Amygdala (tissue), 56 donors: ENCODE results near the gene ZNF423.
A peak's percentile ranks its signal among the peaks of the same experiment; 100 is the strongest.
"Not testable (repeated sequence)": the region's sequence is repeated elsewhere in the genome, so short reads cannot be mapped to it uniquely, and the experiment has no call there.

ENCODE experiments used
- DNase-seq, 56 donors: peaks; one replicate each; lab custom pipeline; 2025; lab: John Stamatoyannopoulos, UW

ZNF423 gene

GRCh38 chr16:49874613-49875237 is 18.8 kb upstream of the ZNF423 start:
- DNase-seq: no peak

- not testable (repeated sequence) for DNase-seq
These were observed 15.9 kb upstream of the ZNF423 start for GRCh38 chr16:49871824-49872223.

GRCh38 chr16:49869731-49870130 is 13.8 kb upstream of the ZNF423 start:
- no peak for DNase-seq

DNA sequence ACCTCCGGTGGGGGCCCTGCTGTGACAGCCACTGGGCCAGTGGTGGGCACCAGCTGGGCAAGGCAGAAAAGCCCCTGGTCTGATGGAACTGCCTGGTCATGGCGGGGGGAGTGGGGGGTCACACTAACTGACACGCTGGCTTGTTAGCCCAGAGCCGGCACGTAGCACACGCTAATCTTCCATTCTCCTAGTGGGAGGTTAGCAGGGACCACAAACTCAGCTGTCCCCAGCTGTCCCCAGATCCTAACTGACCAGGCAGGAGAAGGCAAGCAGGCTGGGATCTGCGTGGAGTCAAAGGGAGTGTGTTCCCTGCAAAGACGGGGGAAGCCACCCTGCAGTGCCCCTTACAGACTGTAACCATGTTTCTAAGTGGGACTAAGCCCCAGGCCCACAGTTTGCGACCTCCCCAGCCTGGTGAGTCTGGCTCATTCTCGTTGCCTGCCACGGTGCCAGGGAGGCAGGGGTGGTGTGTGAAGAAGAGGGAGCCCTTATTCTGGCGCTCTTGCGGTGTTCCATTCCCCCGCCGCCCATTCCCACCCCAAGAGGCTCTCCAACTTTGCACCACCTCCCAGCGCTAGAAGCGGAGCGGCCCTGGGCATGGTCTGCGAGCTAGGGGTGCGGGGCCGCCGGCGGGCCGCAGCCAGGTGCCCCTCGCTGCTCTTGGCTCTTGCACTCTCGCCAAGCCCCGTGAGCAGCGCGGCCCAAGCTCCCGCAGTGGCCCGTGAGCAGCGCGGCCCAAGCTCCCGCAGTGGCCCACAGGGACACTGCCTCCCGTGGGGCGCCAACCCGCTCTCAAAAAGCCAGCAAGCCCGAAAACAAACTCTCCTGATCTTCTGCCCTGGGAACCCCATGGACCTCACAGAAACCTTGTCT is 12.1 kb upstream of the ZNF423 start:
- DNase-seq: no peak

DNA sequence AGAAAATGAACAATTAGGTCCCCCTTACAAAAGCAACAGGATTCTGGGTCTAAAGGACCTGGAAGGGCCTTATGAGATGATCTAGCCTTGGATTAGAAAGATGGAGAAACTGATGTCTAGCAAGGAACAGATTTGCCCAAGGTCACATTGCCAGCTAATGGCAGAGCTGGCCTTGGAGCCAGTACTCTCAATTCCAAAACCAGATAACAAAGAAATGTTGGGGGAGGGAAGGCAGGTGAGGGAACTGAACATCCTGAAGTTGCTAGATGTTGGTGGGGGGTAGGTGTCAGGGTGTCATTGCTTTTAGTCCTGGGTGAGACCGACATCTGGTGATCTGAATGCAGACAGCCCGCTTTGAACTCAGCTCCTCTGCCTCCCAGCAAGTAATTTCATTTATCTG is 11.3 kb upstream of the ZNF423 start:
- no peak for DNase-seq

DNA sequence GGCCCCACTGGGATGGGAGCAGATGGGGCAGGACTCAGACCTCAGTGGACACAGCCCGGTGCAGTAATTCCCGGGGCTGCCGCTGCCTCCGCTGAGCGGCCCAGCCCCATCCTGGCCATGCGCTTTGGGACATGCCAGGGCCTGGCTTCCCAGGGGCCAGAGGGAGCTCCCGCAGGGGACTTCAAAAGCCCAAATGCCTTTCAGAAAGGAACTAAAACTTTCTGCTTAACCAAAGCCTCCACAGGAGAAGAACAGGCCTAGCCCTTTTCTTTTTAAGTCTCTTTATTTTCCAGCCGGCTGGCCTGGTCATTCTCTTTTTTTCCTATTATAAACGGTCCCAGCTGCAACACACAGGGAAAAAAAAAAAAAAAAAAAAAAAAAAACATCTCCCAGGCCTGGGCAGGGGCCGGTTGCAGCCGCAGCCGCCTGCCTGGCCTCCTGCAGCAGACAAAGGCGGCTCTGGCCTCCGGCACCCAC is 10.7 kb upstream of the ZNF423 start:
- DNase-seq: peak in 1 of 56 donors; percentile 2

DNA sequence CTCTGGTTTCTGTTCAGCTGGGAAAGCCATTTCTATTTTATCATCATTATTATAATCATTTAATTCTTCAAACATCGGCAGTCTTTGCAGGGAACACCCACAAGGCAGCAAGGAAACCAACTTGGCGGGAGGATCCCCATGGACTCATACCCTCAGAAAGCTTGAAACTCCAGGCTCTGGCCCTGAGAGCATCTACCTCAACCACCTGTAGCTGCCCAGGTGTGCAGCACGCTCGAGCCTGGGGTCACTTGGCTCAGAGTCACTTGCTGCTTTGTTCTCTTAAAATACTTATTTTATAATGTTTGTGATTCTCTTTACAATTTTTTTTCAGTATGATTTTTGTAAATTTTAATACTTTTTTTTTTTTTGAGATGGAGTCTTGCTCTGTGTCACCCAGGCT is 6.8 kb upstream of the ZNF423 start:
- DNase-seq: no peak

DNA sequence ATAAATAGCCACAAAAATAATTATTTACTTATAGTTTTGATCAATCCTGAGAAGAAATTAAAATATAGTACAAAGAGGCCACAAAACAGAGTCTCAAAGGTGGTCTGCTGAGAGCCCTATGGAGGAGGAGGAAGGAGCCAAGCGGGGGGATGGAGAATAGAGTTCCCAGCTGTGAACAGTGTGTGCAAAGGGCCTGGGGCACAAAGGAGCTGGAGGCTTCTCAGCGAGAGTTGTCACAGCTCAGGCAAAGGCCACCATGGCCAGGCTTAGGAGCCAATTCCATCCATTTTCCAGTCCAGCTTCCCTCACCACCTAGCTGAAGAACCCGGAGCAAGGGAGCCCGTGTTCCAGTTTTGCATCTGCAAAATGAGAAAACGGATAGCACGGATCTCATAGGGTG is 5.4 kb upstream of the ZNF423 start:
- DNase-seq: no peak

DNA sequence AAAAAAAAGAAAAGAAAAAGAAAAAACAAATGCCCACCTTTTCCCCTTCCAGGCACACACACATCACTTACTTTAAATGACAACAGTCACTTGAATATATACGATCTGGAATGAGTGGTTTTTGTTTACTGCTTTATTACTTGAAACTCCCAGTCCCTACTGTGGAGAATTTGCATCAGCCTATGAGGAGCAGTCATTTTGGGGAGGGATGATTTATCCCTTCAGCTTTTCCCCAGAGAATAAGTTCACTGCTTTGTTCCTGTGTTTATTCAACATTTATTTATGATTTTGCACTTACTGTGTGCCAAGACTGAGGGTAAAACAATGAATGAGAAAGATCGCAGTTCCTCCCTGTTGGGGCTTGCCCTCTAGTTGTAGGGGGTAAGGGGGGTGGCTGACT is 4.7 kb upstream of the ZNF423 start:
- no peak for DNase-seq

DNA sequence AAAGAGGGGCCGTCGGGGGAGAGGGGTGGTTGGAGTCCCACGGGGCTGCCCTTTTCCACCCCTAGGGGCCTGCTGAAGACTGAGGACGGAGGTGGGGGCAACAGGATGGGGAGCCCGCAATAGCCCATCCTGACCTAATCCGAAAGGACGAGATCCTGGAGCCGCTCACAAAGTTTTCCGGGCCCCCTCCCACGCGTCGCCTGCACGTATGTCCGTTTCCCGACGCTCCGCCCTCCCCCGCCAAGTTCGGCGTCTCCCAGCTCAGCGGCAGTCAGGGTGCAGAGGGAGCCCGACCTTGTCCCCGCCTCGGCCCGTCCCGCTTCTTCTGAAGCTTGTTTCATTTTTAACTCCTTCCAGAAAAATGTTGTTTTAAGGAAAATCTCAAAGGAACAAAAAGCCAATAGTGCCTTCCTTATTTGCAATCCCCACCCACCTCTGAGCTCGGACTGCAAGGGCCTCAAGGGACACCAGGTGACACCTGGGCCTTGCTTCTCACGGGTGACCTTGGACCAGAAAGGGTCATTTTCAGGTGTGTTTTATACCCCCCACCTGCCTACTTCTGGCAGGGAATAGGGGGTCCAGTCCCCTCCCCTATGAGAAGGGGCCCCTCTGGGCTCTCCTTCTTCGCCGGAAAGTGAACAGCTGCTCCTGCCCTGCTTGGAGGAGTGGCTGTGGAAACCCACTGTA is 3.4 kb upstream of the ZNF423 start:
- peak in 1 of 56 donors; percentile 20 for DNase-seq

DNA sequence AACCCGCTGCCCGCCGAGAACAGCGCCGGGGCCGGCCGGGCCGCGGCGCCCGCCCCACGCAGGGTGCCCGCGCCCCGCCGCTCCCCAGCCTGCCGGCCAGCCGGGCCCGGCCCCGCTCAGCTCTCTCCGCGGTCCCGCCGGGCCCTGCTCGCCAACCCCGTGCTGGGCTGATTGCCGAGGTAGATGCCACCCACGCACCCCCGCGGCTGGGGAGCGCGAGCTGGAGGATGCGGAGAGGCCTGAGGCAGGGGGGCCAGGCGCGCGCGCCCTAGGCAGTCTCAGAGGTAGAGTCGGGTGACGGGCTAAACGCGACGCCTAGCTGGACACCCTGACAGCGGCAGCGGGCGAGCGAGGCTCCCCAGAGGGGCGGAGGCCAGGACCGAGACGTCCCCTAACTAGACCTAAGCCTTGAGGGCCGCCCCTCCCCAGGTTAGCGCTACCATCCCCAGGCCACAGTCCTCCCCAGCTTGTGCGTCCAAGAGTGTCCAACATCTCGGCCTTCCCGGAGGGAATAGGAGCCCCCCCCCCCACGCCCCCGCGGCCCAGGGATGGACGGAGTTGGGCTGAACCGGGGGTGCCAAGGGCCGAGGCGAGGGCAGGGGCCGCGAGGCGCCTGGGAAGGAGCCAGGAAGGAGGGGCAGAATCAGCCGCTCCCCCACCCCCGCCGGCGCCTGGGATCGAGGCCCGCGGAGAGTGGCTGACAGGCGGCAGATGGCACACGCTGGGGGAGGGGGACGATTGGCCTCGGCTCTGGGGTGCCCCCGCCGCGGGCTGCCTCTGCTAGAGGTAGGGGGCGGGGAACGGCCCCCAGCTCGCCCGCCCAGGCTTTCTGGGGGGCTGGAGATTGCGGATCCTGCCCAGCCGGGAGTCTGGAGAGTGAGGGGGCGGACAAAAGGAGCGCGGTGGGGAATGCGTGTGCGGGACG is 2.5 kb upstream of the ZNF423 start:
- DNase-seq: peak in 20 of 56 donors; percentile 14 to 57 (median 31)

DNA sequence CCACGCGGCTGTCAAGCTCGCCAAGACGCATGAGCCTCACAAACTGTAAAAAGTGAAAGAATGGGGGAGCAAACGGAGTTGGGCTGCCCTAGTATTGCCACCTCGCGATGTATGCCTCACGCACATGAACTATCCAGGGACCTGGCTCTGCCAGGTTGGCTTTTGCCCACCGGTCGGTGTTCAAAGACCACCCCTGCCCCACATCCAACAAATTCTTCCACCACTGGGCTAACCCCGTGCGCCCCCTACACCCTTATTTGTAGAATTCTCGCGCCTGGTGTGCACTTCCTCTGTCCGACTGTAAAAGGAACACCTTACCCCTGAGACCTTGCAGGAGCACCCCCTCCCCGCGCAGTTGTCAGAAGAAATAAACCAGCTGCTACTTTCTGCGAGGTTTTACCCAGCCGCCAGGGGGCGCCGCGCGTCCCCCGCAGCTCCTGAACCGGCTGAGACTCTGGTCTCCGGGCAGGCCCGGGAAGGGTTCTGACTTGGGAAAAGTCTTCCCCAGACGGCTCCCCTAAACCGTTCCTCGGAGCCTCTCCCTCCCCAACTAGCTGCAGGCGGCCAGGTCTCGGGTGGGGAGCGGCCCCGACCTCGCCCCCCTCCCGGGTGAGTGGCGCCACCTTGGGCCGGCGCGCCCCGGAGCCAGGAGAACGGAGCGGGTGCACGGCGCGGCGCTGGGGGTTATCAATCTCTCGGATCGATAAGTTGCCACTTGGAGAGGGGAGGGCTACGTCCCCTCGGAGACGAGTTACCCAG is 1.7 kb upstream of the ZNF423 start:
- peak in 9 of 56 donors; percentile 11 to 41 (median 25) for DNase-seq

GRCh38 chr16:49856672-49857330 is 889 bp upstream of the ZNF423 start:
- peak in 50 of 56 donors; percentile 22 to 81 (median 56) for DNase-seq

- peak in 44 of 56 donors; percentile 23 to 74 (median 52) for DNase-seq
These were observed 561 bp downstream of the ZNF423 start for GRCh38 chr16:49855280-49855821.

- peak in 1 of 56 donors; percentile 7 for DNase-seq
These were observed 1.1 kb downstream of the ZNF423 start for GRCh38 chr16:49854796-49855203.

- DNase-seq: peak in 4 of 56 donors; percentile 10 to 17 (median 14)
These were observed 1.6 kb downstream of the ZNF423 start for GRCh38 chr16:49854188-49854795.

DNA sequence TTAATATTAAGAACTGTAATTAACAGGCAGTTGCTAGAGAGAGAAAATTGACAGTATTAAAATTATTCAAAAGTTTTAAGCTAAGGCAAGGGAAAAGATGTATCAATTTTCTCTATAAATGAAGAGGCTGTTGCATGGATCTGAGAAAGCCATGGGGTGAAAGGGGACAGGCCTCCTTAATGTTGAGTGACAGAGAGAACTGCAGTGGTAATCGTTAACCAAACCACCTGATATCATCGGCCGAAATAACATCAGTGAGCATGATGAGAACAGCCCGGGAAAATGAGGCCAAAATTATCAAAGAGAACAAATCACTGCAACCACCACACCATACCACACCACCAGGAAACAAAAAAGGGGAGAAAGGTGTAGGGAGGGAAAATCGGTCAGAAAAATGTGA is 3.6 kb downstream of the ZNF423 start:
- no peak for DNase-seq

DNA sequence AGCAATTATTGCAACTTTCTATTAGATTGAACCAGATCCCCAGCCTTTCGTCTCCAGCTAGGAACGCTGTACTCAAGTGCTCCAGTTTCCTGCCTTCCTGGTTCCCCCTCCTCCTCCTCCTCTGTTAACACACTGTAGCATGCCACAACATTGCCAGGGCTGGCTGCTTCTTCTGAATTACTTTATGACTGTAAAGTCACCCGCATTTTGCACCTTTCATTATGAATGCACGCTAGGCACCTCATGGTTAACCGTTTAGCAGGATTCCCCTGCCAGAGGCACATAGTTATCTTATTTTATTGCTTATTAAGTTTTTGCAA is 4.5 kb downstream of the ZNF423 start:
- no peak for DNase-seq
